Astrocyte of the spinal cord (primary cell): ENCODE results near the gene GRM7.

Source experiments
- DNase-seq: peaks from one replicate; pipeline ENCODE4 v3.0.0; 2011; ENCODE audit warnings: low read depth, low spot score
- H3K4me3 ChIP-seq: 2 replicates; pipeline ENCODE4 v1.5.1; 2011; ENCODE audit warnings: low read depth, mild to moderate bottlenecking, low read length, moderate library complexity
- CTCF ChIP-seq: IDR thresholded peaks from 2 replicates; pipeline ENCODE4 v1.5.1; 2012; ENCODE audit warnings: low read depth, mild to moderate bottlenecking, low read length, inconsistent platforms
- in situ Hi-C: cut with HindIII; loops from 2 replicates; pipeline ENCODE4 v1.10.0; 2017; ENCODE audit warnings: low sequenced_read_pairs

GRM7 gene

GRCh38 chr3:7588236-7588635, 727.3 kb downstream of the GRM7 start:
- no peak for TF ChIP-seq CTCF
- no peak overlapping the region for H3K4me3 ChIP-seq
- no peak for DNase-seq
- in situ Hi-C loops = no loop called here

GRCh38 chr3:7589526-7589925, 728.6 kb downstream of the GRM7 start:
- no peak for TF ChIP-seq CTCF
- in situ Hi-C loops = no loop called here
- no peak for DNase-seq
- no peak overlapping the region for H3K4me3 ChIP-seq

- in situ Hi-C loops = no loop called here
- H3K4me3 ChIP-seq = no peak overlapping the region
- no peak for TF ChIP-seq CTCF
- DNase-seq = no peak
These were observed 741.4 kb downstream of the GRM7 start for GRCh38 chr3:7602297-7602696.

GRCh38 chr3:7607083-7607482, 746.2 kb downstream of the GRM7 start:
- in situ Hi-C loops = no loop called here
- no peak for TF ChIP-seq CTCF
- no peak for DNase-seq
- no peak overlapping the region for H3K4me3 ChIP-seq

GRCh38 chr3:7607676-7608075, 746.8 kb downstream of the GRM7 start:
- no peak for DNase-seq
- TF ChIP-seq CTCF = no peak
- H3K4me3 ChIP-seq = no peak overlapping the region
- in situ Hi-C loops = no loop called here

GRCh38 chr3:7610634-7611033, 749.7 kb downstream of the GRM7 start:
- TF ChIP-seq CTCF = no peak
- H3K4me3 ChIP-seq = no peak overlapping the region
- DNase-seq = no peak
- in situ Hi-C loops = no loop called here

- H3K4me3 ChIP-seq = no peak overlapping the region
- TF ChIP-seq CTCF = no peak
- in situ Hi-C loops = no loop called here
- no peak for DNase-seq
These were observed 754.1 kb downstream of the GRM7 start for GRCh38 chr3:7615043-7615442.
